Measurements from ENCODE around the gene MAMLD1.

Gene MAMLD1

DNA sequence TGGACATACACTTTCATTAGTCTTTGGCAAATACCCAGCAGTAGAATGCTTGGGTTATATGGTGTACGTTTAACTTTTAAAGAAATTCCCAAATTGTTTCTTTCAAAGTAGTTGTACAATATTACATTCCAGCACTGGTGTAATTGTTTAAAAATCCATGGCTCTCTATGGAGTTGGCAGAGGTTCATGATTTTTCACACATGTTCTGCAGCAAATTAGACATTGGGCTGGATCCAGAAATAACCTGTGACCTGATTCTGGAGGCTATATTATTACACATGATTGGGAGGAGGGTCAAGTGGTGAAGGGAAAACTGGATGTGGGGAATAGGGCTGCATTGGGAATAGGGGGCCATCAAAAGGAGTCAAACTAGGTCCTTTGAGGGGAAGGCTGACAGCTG lies 41.9 kb downstream of the MAMLD1 start:
- no CpG with 5 or more reads among the region's 1 CpG for WGBS, 2 experiments
- Histone ChIP-seq H3K27ac (ENCODE audit: insufficient read depth, low read depth, low read length, poor library complexity, severe bottlenecking) (no peak overlapping the region), H3K4me1 (ENCODE audit: control insufficient read depth, insufficient read depth, low read length) (no peaks in the 10 kb centered on the region), H3K4me3 (ENCODE audit: insufficient read depth, low read depth, low read length) (no peak overlapping the region), H3K36me3 (ENCODE audit: control insufficient read depth, insufficient read depth, low read length) (no peaks in the 10 kb centered on the region), H3K27me3 (ENCODE audit: control insufficient read depth, insufficient read depth, low read length, poor library complexity, severe bottlenecking) (no peaks in the 10 kb centered on the region), H3K9me3 (ENCODE audit: control insufficient read depth, low read length) (no peaks in the 10 kb centered on the region)

DNA sequence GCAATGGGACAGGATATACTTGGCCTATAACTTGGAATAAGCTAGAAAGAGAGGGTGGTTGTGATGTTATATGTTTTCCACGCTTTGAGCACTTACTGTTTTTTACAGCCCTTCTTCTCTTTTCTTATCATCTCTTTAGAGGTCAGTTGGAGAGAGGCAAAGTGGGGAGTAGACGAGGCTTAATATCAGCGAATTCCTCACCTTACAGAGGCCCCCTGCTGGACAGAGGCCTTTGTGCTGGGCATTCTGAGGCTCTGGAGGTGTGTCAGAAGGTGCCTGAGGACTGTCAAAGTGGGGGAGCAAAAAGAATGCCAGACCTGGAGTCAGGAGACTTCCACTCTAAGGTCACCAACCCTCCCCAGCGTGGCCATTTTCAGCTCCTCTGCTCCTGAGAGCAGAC lies 42.5 kb downstream of the MAMLD1 start:
- 64 to 86% methylated on average over 1 to 3 of the region's 4 CpGs for WGBS, 2 experiments
- H3K9me3 ChIP-seq (ENCODE audit: control insufficient read depth, low read length): no peaks in the 10 kb centered on the region
- no peaks in the 10 kb centered on the region for H3K4me1 ChIP-seq (ENCODE audit: control insufficient read depth, insufficient read depth, low read length)
- H3K36me3 ChIP-seq (ENCODE audit: control insufficient read depth, insufficient read depth, low read length): no peaks in the 10 kb centered on the region
- no peaks in the 10 kb centered on the region for H3K27me3 ChIP-seq (ENCODE audit: control insufficient read depth, insufficient read depth, low read length, poor library complexity, severe bottlenecking)
- H3K27ac ChIP-seq (ENCODE audit: insufficient read depth, low read depth, low read length, poor library complexity, severe bottlenecking): no peak overlapping the region
- no peak overlapping the region for H3K4me3 ChIP-seq (ENCODE audit: insufficient read depth, low read depth, low read length)

DNA sequence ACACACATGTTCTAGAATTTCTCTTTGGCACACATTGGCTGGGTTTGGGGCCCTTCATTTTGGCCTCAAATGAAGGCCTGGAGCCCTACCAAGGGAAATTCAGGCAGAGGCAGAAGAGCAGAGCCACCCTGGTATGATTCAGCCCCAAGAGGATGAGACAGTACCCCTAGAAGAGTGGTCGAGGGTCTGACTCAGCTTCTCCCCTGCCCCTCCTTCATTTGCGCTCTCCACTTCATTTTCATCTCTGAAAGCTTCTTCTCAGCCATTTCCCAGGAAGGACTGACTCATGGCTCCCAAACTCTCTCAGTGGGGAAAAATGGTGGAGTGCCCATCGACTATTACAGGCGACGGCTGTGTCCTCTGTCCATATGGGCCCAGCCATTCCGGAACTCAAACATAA lies 43.5 kb downstream of the MAMLD1 start:
- peaks cover 5% of the 10 kb centered on the region for H3K4me1 ChIP-seq (ENCODE audit: control insufficient read depth, insufficient read depth, low read length)
- H3K9me3 ChIP-seq (ENCODE audit: control insufficient read depth, low read length): no peaks in the 10 kb centered on the region
- no peaks in the 10 kb centered on the region for H3K36me3 ChIP-seq (ENCODE audit: control insufficient read depth, insufficient read depth, low read length)
- no peak overlapping the region for H3K4me3 ChIP-seq (ENCODE audit: insufficient read depth, low read depth, low read length)
- H3K27ac ChIP-seq (ENCODE audit: insufficient read depth, low read depth, low read length, poor library complexity, severe bottlenecking): no peak overlapping the region
- H3K27me3 ChIP-seq (ENCODE audit: control insufficient read depth, insufficient read depth, low read length, poor library complexity, severe bottlenecking): no peaks in the 10 kb centered on the region
- WGBS, 2 experiments: 93 to 97% methylated on average over 6 of the region's 6 CpGs

DNA sequence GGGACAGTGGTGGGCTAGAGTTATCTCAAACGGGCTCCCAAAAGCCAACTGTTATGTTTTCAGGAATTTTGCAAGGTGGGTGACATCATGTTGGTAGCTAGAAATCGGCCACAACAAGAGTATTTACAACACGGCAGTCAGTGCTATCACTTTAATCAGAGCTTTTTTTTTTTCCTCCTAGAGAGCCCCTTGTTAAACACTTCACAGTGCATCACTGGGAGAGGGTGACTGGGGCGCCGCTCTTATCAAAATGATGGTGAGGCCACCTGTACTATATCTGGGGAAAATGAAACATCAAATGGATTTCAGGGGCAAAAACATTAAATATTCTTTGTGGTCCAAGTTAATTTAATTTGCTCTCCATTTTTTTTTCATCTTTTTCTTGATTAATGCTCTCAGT lies 44.9 kb downstream of the MAMLD1 start:
- Histone ChIP-seq H3K27me3 (ENCODE audit: control insufficient read depth, insufficient read depth, low read length, poor library complexity, severe bottlenecking) (no peaks in the 10 kb centered on the region), H3K36me3 (ENCODE audit: control insufficient read depth, insufficient read depth, low read length) (no peaks in the 10 kb centered on the region), H3K4me1 (ENCODE audit: control insufficient read depth, insufficient read depth, low read length) (peaks cover 8% of the 10 kb centered on the region), H3K4me3 (ENCODE audit: insufficient read depth, low read depth, low read length) (no peak overlapping the region), H3K9me3 (ENCODE audit: control insufficient read depth, low read length) (no peaks in the 10 kb centered on the region), H3K27ac (ENCODE audit: insufficient read depth, low read depth, low read length, poor library complexity, severe bottlenecking) (no peak overlapping the region)
- 88 to 95% methylated on average over 5 of the region's 5 CpGs for WGBS, 2 experiments

DNA sequence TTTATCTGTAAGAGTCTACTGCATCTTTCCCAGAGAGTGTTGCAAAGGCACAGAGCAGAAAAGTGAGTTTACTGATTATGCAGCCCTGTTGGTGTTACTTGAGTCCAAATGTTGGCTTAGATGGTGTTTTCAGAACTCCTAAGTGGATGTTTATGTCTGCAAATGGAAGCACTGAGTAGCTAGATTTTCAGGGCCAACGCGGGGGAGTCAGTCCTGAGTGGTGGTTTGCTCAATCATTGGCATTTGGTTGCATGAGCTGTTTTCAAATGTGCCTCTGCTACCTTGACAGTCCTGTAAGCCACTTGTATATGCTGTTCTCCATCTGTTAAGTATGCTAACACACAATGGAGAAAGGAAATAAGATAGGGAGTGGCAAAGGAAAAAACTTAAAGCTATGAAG lies 45.4 kb downstream of the MAMLD1 start:
- 94 to 100% methylated on average over 2 of the region's 2 CpGs for WGBS, 2 experiments
- Histone ChIP-seq H3K4me3 (ENCODE audit: insufficient read depth, low read depth, low read length) (no peak overlapping the region), H3K27me3 (ENCODE audit: control insufficient read depth, insufficient read depth, low read length, poor library complexity, severe bottlenecking) (no peaks in the 10 kb centered on the region), H3K36me3 (ENCODE audit: control insufficient read depth, insufficient read depth, low read length) (no peaks in the 10 kb centered on the region), H3K27ac (ENCODE audit: insufficient read depth, low read depth, low read length, poor library complexity, severe bottlenecking) (no peak overlapping the region), H3K4me1 (ENCODE audit: control insufficient read depth, insufficient read depth, low read length) (peaks cover 8% of the 10 kb centered on the region), H3K9me3 (ENCODE audit: control insufficient read depth, low read length) (no peaks in the 10 kb centered on the region)

DNA sequence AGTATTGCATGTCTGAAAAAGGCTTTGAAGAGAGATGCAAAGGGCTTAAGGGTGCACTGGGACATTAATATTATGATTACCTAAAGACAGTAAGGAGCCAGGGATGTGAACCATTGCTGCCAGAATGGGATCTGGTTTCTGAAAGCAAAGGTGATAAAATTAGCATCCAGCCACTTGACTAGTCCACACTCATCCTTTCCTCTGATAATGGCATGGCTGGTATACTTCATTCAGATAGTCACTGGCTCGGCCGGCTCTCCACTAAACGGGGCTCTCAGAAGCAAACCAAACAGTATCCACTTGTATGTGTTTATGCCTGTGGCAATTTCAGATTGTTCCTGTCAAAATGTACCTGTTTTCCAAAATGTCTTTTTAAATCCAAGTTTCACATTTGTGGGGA lies 46.4 kb downstream of the MAMLD1 start:
- H3K9me3 ChIP-seq (ENCODE audit: control insufficient read depth, low read length): no peaks in the 10 kb centered on the region
- H3K4me3 ChIP-seq (ENCODE audit: insufficient read depth, low read depth, low read length): no peak overlapping the region
- 97 to 100% methylated on average over 3 of the region's 3 CpGs for WGBS, 2 experiments
- H3K4me1 ChIP-seq (ENCODE audit: control insufficient read depth, insufficient read depth, low read length): peaks cover 8% of the 10 kb centered on the region
- H3K36me3 ChIP-seq (ENCODE audit: control insufficient read depth, insufficient read depth, low read length): no peaks in the 10 kb centered on the region
- H3K27me3 ChIP-seq (ENCODE audit: control insufficient read depth, insufficient read depth, low read length, poor library complexity, severe bottlenecking): no peaks in the 10 kb centered on the region
- no peak overlapping the region for H3K27ac ChIP-seq (ENCODE audit: insufficient read depth, low read depth, low read length, poor library complexity, severe bottlenecking)

DNA sequence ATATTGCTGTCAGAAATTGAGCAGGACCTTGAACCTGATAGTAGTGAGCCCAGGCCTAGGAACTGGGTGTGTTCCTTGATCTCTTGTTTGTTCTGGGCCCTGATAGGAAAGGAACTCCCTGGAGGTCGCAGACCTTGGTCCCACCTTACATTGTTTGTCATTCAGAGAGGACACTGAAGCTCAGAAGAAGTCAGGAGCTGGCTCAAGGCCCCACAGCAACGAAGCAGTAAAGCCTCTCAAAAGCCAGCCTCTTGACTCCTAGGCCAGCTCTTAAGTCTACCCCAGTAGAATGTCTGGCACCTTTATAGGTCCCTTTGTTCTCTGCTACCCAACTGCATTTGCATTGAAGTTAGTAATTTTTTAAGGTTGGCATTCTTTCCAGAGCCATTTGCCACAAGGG lies 46.8 kb downstream of the MAMLD1 start:
- no peaks in the 10 kb centered on the region for H3K27me3 ChIP-seq (ENCODE audit: control insufficient read depth, insufficient read depth, low read length, poor library complexity, severe bottlenecking)
- no peaks in the 10 kb centered on the region for H3K9me3 ChIP-seq (ENCODE audit: control insufficient read depth, low read length)
- no peaks in the 10 kb centered on the region for H3K36me3 ChIP-seq (ENCODE audit: control insufficient read depth, insufficient read depth, low read length)
- H3K27ac ChIP-seq (ENCODE audit: insufficient read depth, low read depth, low read length, poor library complexity, severe bottlenecking): no peak overlapping the region
- H3K4me3 ChIP-seq (ENCODE audit: insufficient read depth, low read depth, low read length): no peak overlapping the region
- 89 to 90% methylated on average over 2 of the region's 2 CpGs for WGBS, 2 experiments
- peaks cover 8% of the 10 kb centered on the region for H3K4me1 ChIP-seq (ENCODE audit: control insufficient read depth, insufficient read depth, low read length)

DNA sequence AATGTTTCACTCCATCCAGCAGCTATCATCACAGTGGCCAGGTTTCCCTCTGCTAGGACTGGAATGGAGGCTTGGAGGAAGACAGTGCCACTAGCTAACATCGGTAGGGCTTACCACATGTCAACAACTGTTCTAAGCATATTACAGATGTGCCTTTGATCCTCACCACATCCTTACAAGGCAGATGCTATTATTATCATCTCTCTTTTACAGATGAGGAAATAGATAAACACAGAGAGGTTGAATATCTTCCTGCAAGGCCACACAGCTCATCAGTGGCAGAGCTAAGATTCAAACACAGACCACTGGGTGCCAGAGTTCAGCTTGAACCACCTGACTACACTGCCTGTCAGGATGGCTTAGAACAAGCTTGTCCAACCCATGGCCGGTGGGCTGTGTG lies 47.4 kb downstream of the MAMLD1 start:
- WGBS, 2 experiments: 90 to 100% methylated on average over 1 to 2 of the region's 2 CpGs

DNA sequence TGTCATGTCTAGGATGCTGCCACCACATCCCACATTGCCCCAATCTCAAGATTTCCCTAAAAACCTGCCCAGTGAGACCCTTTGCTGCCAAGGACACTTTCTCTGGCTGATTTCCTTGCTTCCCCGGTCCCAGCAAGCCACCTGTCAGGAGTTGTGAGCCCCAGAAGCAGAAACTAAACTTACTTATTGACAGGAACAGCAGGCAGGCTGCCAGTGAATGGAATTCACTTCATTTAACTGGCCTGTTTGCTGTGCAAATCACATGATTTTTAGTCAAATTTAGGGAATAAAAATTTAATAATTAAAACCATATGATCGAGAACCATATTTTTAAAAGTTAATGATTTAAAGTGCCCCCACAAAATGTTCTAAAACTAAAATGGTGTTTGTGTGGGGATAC lies 48.5 kb downstream of the MAMLD1 start:
- 69 to 73% methylated on average over 1 of the region's 2 CpGs for WGBS, 2 experiments

More for the DNA sequence above, 47.4 kb downstream of the MAMLD1 start:
- H3K36me3 ChIP-seq (ENCODE audit: control insufficient read depth, insufficient read depth, low read length): no peaks in the 10 kb centered on the region
- no peaks in the 10 kb centered on the region for H3K27me3 ChIP-seq (ENCODE audit: control insufficient read depth, insufficient read depth, low read length, poor library complexity, severe bottlenecking)
- peaks cover 8% of the 10 kb centered on the region for H3K4me1 ChIP-seq (ENCODE audit: control insufficient read depth, insufficient read depth, low read length)
- H3K9me3 ChIP-seq (ENCODE audit: control insufficient read depth, low read length): no peaks in the 10 kb centered on the region
- H3K27ac ChIP-seq (ENCODE audit: insufficient read depth, low read depth, low read length, poor library complexity, severe bottlenecking): no peak overlapping the region
- no peak overlapping the region for H3K4me3 ChIP-seq (ENCODE audit: insufficient read depth, low read depth, low read length)

DNA sequence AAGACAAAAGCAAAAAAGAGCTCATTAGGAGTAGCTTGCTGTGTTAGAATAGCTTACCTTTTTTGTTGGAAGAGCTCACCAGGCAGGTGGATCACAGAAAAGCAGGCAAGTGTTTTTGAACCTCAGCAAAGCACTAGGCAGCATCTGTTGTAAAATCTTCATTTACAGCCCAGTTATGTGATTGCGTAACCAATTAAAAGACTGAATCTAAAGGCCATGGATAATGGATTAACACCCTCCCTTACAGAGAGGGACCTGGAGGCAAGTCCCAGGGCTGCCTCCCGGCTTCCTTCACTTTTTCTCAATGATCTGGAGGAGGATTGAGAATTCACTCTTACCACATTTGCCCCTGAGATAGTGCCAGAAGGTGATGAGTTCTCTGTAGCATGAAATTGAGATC lies 51.1 kb downstream of the MAMLD1 start:
- H3K27me3 ChIP-seq (ENCODE audit: control insufficient read depth, insufficient read depth, low read length, poor library complexity, severe bottlenecking): no peaks in the 10 kb centered on the region
- no peaks in the 10 kb centered on the region for H3K9me3 ChIP-seq (ENCODE audit: control insufficient read depth, low read length)
- H3K4me1 ChIP-seq (ENCODE audit: control insufficient read depth, insufficient read depth, low read length): peaks cover 8% of the 10 kb centered on the region
- H3K4me3 ChIP-seq (ENCODE audit: insufficient read depth, low read depth, low read length): no peak overlapping the region
- no peak overlapping the region for H3K27ac ChIP-seq (ENCODE audit: insufficient read depth, low read depth, low read length, poor library complexity, severe bottlenecking)
- H3K36me3 ChIP-seq (ENCODE audit: control insufficient read depth, insufficient read depth, low read length): no peaks in the 10 kb centered on the region
- WGBS, 2 experiments: 77 to 83% methylated on average over 1 to 2 of the region's 2 CpGs

More for the DNA sequence above, 48.5 kb downstream of the MAMLD1 start:
- Histone ChIP-seq H3K9me3 (ENCODE audit: control insufficient read depth, low read length) (no peaks in the 10 kb centered on the region), H3K4me3 (ENCODE audit: insufficient read depth, low read depth, low read length) (no peak overlapping the region), H3K27ac (ENCODE audit: insufficient read depth, low read depth, low read length, poor library complexity, severe bottlenecking) (no peak overlapping the region), H3K27me3 (ENCODE audit: control insufficient read depth, insufficient read depth, low read length, poor library complexity, severe bottlenecking) (no peaks in the 10 kb centered on the region), H3K36me3 (ENCODE audit: control insufficient read depth, insufficient read depth, low read length) (no peaks in the 10 kb centered on the region), H3K4me1 (ENCODE audit: control insufficient read depth, insufficient read depth, low read length) (peaks cover 8% of the 10 kb centered on the region)

DNA sequence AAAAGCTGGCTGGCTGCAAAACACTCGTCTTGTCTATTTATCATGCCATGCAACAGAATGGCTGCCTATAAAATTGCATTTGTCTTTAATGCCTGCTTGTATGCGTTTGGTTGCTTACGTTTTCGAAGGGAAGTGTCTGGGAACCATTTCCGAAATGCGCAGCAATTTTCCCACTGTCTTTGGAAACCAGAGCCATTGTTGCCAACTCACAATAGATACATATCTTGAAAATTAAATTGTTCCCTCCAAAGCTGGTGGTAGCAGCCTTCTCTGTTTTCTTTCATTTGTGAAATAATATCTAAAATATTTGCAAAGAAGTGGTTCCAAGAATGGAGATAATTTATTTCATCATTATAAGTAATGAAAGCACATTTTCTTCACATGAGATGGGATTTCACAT lies 53.4 kb downstream of the MAMLD1 start:
- Histone ChIP-seq H3K36me3 (ENCODE audit: control insufficient read depth, insufficient read depth, low read length) (no peaks in the 10 kb centered on the region), H3K4me1 (ENCODE audit: control insufficient read depth, insufficient read depth, low read length) (peaks cover 4% of the 10 kb centered on the region), H3K4me3 (ENCODE audit: insufficient read depth, low read depth, low read length) (no peak overlapping the region), H3K27me3 (ENCODE audit: control insufficient read depth, insufficient read depth, low read length, poor library complexity, severe bottlenecking) (no peaks in the 10 kb centered on the region), H3K27ac (ENCODE audit: insufficient read depth, low read depth, low read length, poor library complexity, severe bottlenecking) (no peak overlapping the region), H3K9me3 (ENCODE audit: control insufficient read depth, low read length) (no peaks in the 10 kb centered on the region)
- WGBS, 2 experiments: 94 to 98% methylated on average over 6 of the region's 6 CpGs

Data from ectodermal cell (in vitro differentiated cells).